ENCODE results near the gene KLF5.

- no peak for TF ChIP-seq CTCF (IDR thresholded peaks at IDR 0.05; ENCODE audit: low read length)
- no peak for TF ChIP-seq EZH2 (optimal IDR thresholded peaks at IDR 0.05; ENCODE audit: low read depth, low read length)
Observed at GRCh38 chr13:73107970-73108369, 49.2 kb downstream of the KLF5 start.

Data from MM.1S (cell line).